Measurements from ENCODE around the gene MAGOH.
A peak's percentile ranks its signal among the peaks of the same experiment; 100 is the strongest.

Gene MAGOH

DNA sequence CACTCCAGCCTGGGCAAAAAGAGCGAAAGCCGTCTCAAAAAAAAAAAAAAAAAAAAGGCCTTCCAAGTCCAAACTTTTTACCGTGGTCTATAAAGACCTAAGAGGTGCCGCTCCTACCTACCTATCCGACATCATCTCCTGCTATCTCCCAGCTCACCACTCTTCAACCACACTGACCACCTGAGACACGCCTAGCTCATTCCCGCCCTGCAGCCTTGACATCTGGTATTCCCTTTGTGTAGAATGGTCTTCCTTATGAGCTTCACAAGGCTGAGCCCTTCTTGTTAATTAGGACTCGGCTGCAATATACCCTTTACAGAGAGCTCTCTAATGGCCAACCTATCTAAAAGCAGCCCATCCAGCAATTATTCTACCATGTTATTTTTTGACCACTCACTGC is 680 bp downstream of the MAGOH start:
- no peak overlapping the region for H3K23ac ChIP-seq (ENCODE audit: low read depth, low read length, poor library complexity)
- WGBS, 2 donors (ENCODE audit: extremely low coverage in 2 of 2, insufficient read length in 2 of 2, insufficient replicate concordance in 1 of 2), result no CpG with 5 or more reads among the region's 8 CpGs
- no peak overlapping the region for H3K18ac ChIP-seq (ENCODE audit: low read length)
- H3K9me3 ChIP-seq (replicated peaks in 1 of 2; ENCODE audit: control insufficient read depth in 2 of 2, insufficient read depth in 1 of 2, low read depth in 1 of 2, low read length in 2 of 2), result no peaks in the 10 kb centered on the region
- H3K14ac ChIP-seq (ENCODE audit: low read length), result no peak overlapping the region
- H3K27ac ChIP-seq (replicated peaks; ENCODE audit: low read length), result no peak overlapping the region
- no peak overlapping the region for H4K91ac ChIP-seq (ENCODE audit: low read depth, low read length, poor library complexity)
- H2BK15ac ChIP-seq (ENCODE audit: low read length), result no peak overlapping the region
- H2BK12ac ChIP-seq (ENCODE audit: low read length), result no peak overlapping the region
- no peak overlapping the region for H2AK5ac ChIP-seq (ENCODE audit: low read depth, low read length)
- H3K9ac ChIP-seq (ENCODE audit: low read depth, low read length, poor library complexity), result no peak overlapping the region
- H2BK5ac ChIP-seq (ENCODE audit: low read length), result no peak overlapping the region
- no peaks in the 10 kb centered on the region for H3K27me3 ChIP-seq (ENCODE audit: control insufficient read depth in 3 of 3, insufficient read depth in 3 of 3, low read depth in 1 of 3, low read length in 3 of 3)
- no peak overlapping the region for H3K4ac ChIP-seq (ENCODE audit: low read length)
- H3K4me2 ChIP-seq (ENCODE audit: insufficient read depth, low read length, poor library complexity, severe bottlenecking), result peak overlapping the region; percentile 75
- DNase-seq (ENCODE audit: low spot score), result no peak
- peak overlapping the region; percentile 62 to 93 for H3K4me3 ChIP-seq (ENCODE audit: low read length in 2 of 2)
- peaks cover 5 to 8% of the 10 kb centered on the region in 2 donors for H3K4me1 ChIP-seq (ENCODE audit: control insufficient read depth in 2 of 2, insufficient read depth in 1 of 2, low read depth in 1 of 2, low read length in 2 of 2)
- peak overlapping the region; percentile 92 for H2AFZ ChIP-seq (ENCODE audit: low read length)
- H4K8ac ChIP-seq (ENCODE audit: low read depth, low read length), result peak overlapping the region; percentile 70
- peaks cover 10 to 39% of the 10 kb centered on the region in 2 donors for H3K36me3 ChIP-seq (replicated peaks in 1 of 2; ENCODE audit: control insufficient read depth in 2 of 2, insufficient read depth in 2 of 2, low read length in 2 of 2)
- no peak overlapping the region for H2BK120ac ChIP-seq (ENCODE audit: low read depth, low read length)
- H3K79me1 ChIP-seq (ENCODE audit: low read depth, low read length), result peaks cover 4% of the 10 kb centered on the region

DNA sequence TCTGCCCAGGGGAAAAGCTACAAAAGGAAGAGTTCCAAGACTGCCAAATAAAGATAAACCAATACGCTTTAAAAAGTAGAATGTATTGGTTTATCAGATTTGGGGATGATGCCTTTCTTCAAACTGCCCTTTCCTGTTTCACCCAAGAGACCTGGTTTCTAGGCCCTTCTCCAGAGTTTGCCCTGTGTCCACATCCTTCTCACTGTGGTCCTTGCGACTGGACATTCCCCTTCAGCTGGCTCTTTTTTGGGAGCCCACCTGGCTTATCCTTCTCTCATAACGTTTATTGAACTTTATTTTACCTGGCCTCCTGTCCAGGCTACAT is 17.4 kb downstream of the MAGOH start:
- Histone ChIP-seq H2BK15ac (ENCODE audit: low read length) (no peak overlapping the region), H3K36me3 (replicated peaks in 1 of 2; ENCODE audit: control insufficient read depth in 2 of 2, insufficient read depth in 2 of 2, low read length in 2 of 2) (peaks cover 14 to 35% of the 10 kb centered on the region in 2 donors), H2BK12ac (ENCODE audit: low read length) (no peak overlapping the region), H4K91ac (ENCODE audit: low read depth, low read length, poor library complexity) (no peak overlapping the region), H3K4me3 (ENCODE audit: low read length in 2 of 2) (peak overlapping the region; percentile 81 to 91), H2AK5ac (ENCODE audit: low read depth, low read length) (no peak overlapping the region), H3K14ac (ENCODE audit: low read length) (peak overlapping the region; percentile 94), H3K4ac (ENCODE audit: low read length) (no peak overlapping the region), H3K9ac (ENCODE audit: low read depth, low read length, poor library complexity) (peak overlapping the region; percentile 97), H3K27ac (replicated peaks; ENCODE audit: low read length) (peak overlapping the region; percentile 78), H2BK5ac (ENCODE audit: low read length) (peak overlapping the region; percentile 98), H3K79me1 (ENCODE audit: low read depth, low read length) (peaks cover 5% of the 10 kb centered on the region), H3K9me3 (replicated peaks in 1 of 2; ENCODE audit: control insufficient read depth in 2 of 2, insufficient read depth in 1 of 2, low read depth in 1 of 2, low read length in 2 of 2) (no peaks in the 10 kb centered on the region), H2BK120ac (ENCODE audit: low read depth, low read length) (no peak overlapping the region), H3K18ac (ENCODE audit: low read length) (peak overlapping the region; percentile 93), H3K4me2 (ENCODE audit: insufficient read depth, low read length, poor library complexity, severe bottlenecking) (peak overlapping the region; percentile 76), H4K8ac (ENCODE audit: low read depth, low read length) (no peak overlapping the region), H3K4me1 (ENCODE audit: control insufficient read depth in 2 of 2, insufficient read depth in 1 of 2, low read depth in 1 of 2, low read length in 2 of 2) (peaks cover 6 to 8% of the 10 kb centered on the region in 2 donors), H3K23ac (ENCODE audit: low read depth, low read length, poor library complexity) (no peak overlapping the region), H2AFZ (ENCODE audit: low read length) (peak overlapping the region; percentile 99), H3K27me3 (ENCODE audit: control insufficient read depth in 3 of 3, insufficient read depth in 3 of 3, low read depth in 1 of 3, low read length in 3 of 3) (no peaks in the 10 kb centered on the region)
- no peak for DNase-seq (ENCODE audit: low spot score)
- no CpG with 5 or more reads among the region's 3 CpGs for WGBS, 2 donors (ENCODE audit: extremely low coverage in 2 of 2, insufficient read length in 2 of 2, insufficient replicate concordance in 1 of 2)

DNA sequence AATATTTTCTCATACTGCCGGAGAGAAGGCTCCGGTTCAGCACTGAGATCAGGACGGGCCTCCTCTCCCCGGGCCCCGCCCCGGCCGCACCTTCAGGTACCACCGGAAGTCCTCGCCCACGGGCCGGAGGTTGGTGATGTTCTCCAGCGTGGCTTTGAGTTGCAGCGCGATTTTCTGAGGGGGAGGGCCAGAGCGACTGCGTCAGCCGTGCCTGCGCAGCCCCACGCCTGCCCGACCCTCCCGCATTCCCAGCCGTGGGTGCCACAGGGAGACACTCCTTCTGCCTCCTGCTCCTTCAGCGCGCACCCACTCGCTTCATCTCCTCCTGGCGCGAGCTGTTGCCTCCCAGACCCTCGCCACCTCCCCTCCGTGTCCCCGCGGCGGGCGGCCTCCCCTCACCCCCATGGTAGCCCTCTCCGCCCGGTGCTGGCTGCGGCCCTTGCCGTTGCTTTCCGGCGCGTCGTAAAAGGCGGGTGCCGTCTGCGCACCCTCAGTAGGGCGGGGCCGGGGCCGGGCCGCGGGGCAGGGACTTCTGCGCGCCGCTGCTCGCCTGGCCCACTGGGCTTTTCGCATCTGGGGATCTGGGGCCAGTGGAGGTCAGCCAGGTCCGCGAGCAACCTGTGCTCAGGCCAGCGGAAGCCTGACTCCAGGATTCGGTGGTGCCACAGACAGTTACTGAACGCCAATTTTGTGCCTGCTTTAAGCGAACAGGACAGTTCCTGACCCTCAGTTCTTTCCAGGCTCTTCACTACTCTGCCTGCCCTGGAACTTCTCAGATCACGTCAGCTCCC is 18.0 kb downstream of the MAGOH start, which contains the start of gene CZIB:
Gene CZIB, minus strand, starts transcription at position 464 of the 791 bp plus-strand sequence. Its CDS starts 59 bp downstream, at position 405.
- H2BK15ac ChIP-seq (ENCODE audit: low read length), result peak within 1 kb of the TSS; percentile 88
- DNase-seq (ENCODE audit: low spot score), result peak; percentile 86
- peak within 1 kb of the TSS; percentile 99 for H2AFZ ChIP-seq (ENCODE audit: low read length)
- H3K4ac ChIP-seq (ENCODE audit: low read length), result peak within 1 kb of the TSS; percentile 38
- no peaks in the 10 kb centered on the region for H3K9me3 ChIP-seq (replicated peaks in 1 of 2; ENCODE audit: control insufficient read depth in 2 of 2, insufficient read depth in 1 of 2, low read depth in 1 of 2, low read length in 2 of 2)
- H3K4me3 ChIP-seq (ENCODE audit: low read length in 2 of 2), result peak within 1 kb of the TSS; percentile 91 to 98
- H3K18ac ChIP-seq (ENCODE audit: low read length), result peak within 1 kb of the TSS; percentile 99
- H3K4me1 ChIP-seq (ENCODE audit: control insufficient read depth in 2 of 2, insufficient read depth in 1 of 2, low read depth in 1 of 2, low read length in 2 of 2), result peaks cover 6 to 8% of the 10 kb centered on the region in 2 donors
- H2AK5ac ChIP-seq (ENCODE audit: low read depth, low read length), result peak within 1 kb of the TSS; percentile 83
- H4K91ac ChIP-seq (ENCODE audit: low read depth, low read length, poor library complexity), result peak within 1 kb of the TSS; percentile 56
- H2BK120ac ChIP-seq (ENCODE audit: low read depth, low read length), result no peak within 1 kb of the TSS
- peaks cover 14 to 36% of the 10 kb centered on the region in 2 donors for H3K36me3 ChIP-seq (replicated peaks in 1 of 2; ENCODE audit: control insufficient read depth in 2 of 2, insufficient read depth in 2 of 2, low read length in 2 of 2)
- no peaks in the 10 kb centered on the region for H3K27me3 ChIP-seq (ENCODE audit: control insufficient read depth in 3 of 3, insufficient read depth in 3 of 3, low read depth in 1 of 3, low read length in 3 of 3)
- peak within 1 kb of the TSS; percentile 76 for H3K4me2 ChIP-seq (ENCODE audit: insufficient read depth, low read length, poor library complexity, severe bottlenecking)
- peak within 1 kb of the TSS; percentile 98 for H3K14ac ChIP-seq (ENCODE audit: low read length)
- H3K79me1 ChIP-seq (ENCODE audit: low read depth, low read length), result peaks cover 5% of the 10 kb centered on the region
- WGBS, 2 donors (ENCODE audit: extremely low coverage in 2 of 2, insufficient read length in 2 of 2, insufficient replicate concordance in 1 of 2), result no CpG with 5 or more reads among the region's 61 CpGs
- peak within 1 kb of the TSS; percentile 99 for H3K23ac ChIP-seq (ENCODE audit: low read depth, low read length, poor library complexity)
- peak within 1 kb of the TSS; percentile 95 for H3K27ac ChIP-seq (replicated peaks; ENCODE audit: low read length)
- no peak within 1 kb of the TSS for H2BK12ac ChIP-seq (ENCODE audit: low read length)
- H3K9ac ChIP-seq (ENCODE audit: low read depth, low read length, poor library complexity), result peak within 1 kb of the TSS; percentile 97
- peak within 1 kb of the TSS; percentile 98 for H4K8ac ChIP-seq (ENCODE audit: low read depth, low read length)
- peak within 1 kb of the TSS; percentile 98 for H2BK5ac ChIP-seq (ENCODE audit: low read length)

DNA sequence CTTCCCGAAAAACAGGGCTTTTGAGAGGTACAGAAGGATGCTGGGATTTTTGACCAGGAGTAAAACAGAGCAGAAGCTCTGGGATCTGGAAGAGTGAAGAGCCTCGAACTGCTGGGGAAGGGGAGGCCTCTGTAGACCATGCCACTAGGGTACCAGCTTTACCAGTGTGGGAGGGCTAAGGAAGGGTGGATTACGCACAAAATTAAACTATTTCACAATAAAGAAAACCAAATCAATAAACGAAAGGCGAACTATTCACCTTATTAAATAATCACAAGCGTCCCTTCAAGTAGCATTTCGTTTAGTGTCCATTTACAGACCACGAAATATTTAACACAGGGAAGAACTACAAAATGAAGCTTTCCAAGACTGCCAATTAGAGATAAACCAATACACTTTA is 18.6 kb downstream of the MAGOH start:
- no peak overlapping the region for H3K9ac ChIP-seq (ENCODE audit: low read depth, low read length, poor library complexity)
- no peak overlapping the region for H2BK5ac ChIP-seq (ENCODE audit: low read length)
- H4K91ac ChIP-seq (ENCODE audit: low read depth, low read length, poor library complexity), result no peak overlapping the region
- H3K9me3 ChIP-seq (replicated peaks in 1 of 2; ENCODE audit: control insufficient read depth in 2 of 2, insufficient read depth in 1 of 2, low read depth in 1 of 2, low read length in 2 of 2), result no peaks in the 10 kb centered on the region
- H2BK15ac ChIP-seq (ENCODE audit: low read length), result no peak overlapping the region
- no peak overlapping the region for H3K4ac ChIP-seq (ENCODE audit: low read length)
- H3K4me2 ChIP-seq (ENCODE audit: insufficient read depth, low read length, poor library complexity, severe bottlenecking), result peak overlapping the region; percentile 31
- H3K14ac ChIP-seq (ENCODE audit: low read length), result no peak overlapping the region
- H2AK5ac ChIP-seq (ENCODE audit: low read depth, low read length), result no peak overlapping the region
- no peak for DNase-seq (ENCODE audit: low spot score)
- H3K4me3 ChIP-seq (ENCODE audit: low read length in 2 of 2), result peak overlapping the region; percentile 91 to 98
- no CpG with 5 or more reads among the region's 8 CpGs for WGBS, 2 donors (ENCODE audit: extremely low coverage in 2 of 2, insufficient read length in 2 of 2, insufficient replicate concordance in 1 of 2)
- no peak overlapping the region for H2BK120ac ChIP-seq (ENCODE audit: low read depth, low read length)
- H3K79me1 ChIP-seq (ENCODE audit: low read depth, low read length), result peaks cover 5% of the 10 kb centered on the region
- H2AFZ ChIP-seq (ENCODE audit: low read length), result peak overlapping the region; percentile 99
- H3K4me1 ChIP-seq (ENCODE audit: control insufficient read depth in 2 of 2, insufficient read depth in 1 of 2, low read depth in 1 of 2, low read length in 2 of 2), result peaks cover 6 to 8% of the 10 kb centered on the region in 2 donors
- peaks cover 14 to 43% of the 10 kb centered on the region in 2 donors for H3K36me3 ChIP-seq (replicated peaks in 1 of 2; ENCODE audit: control insufficient read depth in 2 of 2, insufficient read depth in 2 of 2, low read length in 2 of 2)
- H4K8ac ChIP-seq (ENCODE audit: low read depth, low read length), result no peak overlapping the region
- no peak overlapping the region for H3K23ac ChIP-seq (ENCODE audit: low read depth, low read length, poor library complexity)
- H3K27ac ChIP-seq (replicated peaks; ENCODE audit: low read length), result no peak overlapping the region
- no peak overlapping the region for H2BK12ac ChIP-seq (ENCODE audit: low read length)
- H3K27me3 ChIP-seq (ENCODE audit: control insufficient read depth in 3 of 3, insufficient read depth in 3 of 3, low read depth in 1 of 3, low read length in 3 of 3), result no peaks in the 10 kb centered on the region
- no peak overlapping the region for H3K18ac ChIP-seq (ENCODE audit: low read length)

All from neuronal stem cell (in vitro differentiated cells).